HG03039 (cell line): ENCODE data around the gene DNAH11.

Source experiments
- ATAC-seq: cut with Tn5 transposase; IDR thresholded peaks from one replicate; pipeline ENCODE4 v1.9.1; 2021; ENCODE audit warnings: mild to moderate bottlenecking, moderate library complexity; ENCODE audit not compliant: unreplicated experiment

DNAH11 gene

DNA sequence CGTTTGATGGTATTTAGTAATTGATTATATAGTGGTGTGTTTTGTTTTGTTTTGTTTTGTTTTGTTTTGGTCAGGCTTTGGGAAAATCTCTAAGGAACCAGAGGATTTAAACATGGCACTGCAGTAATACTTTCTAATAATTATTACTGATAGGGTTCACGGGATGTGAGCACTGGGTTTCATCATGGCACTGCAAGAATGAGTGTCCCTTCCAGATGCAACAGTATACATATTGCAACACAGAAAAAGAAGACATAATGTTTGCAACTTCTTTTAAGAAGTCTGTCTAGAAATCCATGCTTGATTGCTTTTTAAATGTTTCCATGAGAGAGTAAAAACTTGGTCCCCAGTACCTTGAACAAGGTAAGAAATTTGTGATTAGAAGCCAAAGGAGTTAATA lies 405.1 kb downstream of the DNAH11 start:
- ATAC-seq: no peak

DNA sequence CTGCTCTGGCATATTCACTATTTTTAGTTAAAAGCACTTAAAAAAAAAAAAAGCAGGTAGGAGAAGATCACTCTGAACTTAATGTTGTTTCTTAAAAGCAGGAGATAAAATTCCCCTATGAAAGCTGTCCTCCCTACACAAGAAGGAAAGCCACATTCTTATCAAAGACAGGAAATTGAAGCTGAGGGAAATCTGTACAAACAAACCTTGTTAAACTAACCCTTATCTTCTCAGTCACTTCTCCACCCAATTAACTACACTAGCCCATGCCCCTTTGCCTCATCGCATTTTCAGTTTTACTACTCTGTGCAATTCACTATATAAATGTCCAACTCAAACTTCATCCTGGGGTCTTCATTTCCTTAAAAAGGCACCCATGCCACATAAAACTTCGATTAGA lies 405.5 kb downstream of the DNAH11 start:
- ATAC-seq: no peak

DNA sequence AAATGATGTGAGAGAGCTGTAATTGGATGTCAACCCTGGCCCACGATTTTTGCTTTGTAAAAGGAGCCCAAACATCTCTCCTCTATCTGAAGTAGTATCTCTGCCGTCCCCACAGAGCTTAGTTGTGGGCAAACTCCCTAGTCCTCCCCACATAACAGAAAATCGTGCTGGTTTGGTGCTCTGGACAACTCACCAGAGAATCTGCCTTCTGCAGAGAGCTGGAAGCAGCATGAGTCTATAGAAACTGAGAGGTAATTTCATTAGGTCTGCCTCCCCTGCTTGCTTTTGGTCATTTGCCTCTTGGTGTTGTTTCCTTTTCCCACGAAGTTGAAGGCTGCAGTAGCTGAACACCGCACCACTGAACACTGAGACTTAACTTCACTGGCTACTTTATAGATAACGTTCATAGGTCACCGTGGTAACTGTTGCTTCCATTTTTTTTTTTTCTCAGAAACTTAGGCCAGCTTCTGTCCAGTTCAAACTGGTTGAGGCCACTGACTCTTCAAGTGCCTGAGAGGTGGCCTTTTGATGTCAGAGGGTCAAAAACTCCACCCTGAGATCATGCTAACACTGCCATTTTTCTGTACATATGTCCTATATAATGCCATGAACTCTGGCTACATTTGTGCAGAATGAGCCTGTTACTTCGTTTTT lies 406.2 kb downstream of the DNAH11 start:
- ATAC-seq: no peak
